Bronchial epithelial cell (primary cell): Measurements from ENCODE around the gene HPCA. TPM values are rescaled to one million over a fixed set of nuclear protein-coding genes. Genes with fewer than 3 reads are reported as not detected.
A peak's percentile ranks its signal among the peaks of the same experiment; 100 is the strongest.

Source experiments
- DNase-seq: peaks from one replicate; pipeline ENCODE4 v3.0.0-alpha.2; 2010; ENCODE audit warnings: low read depth
- FAIRE-seq: peaks from 2 replicates; lab custom pipeline; 2011; peaks lifted over from hg19 to GRCh38; lab: Jason Lieb, UNC
- H3K27me3 ChIP-seq: 2 replicates; pipeline ENCODE4 v1.5.1; 2011; ENCODE audit warnings: low read length; ENCODE audit not compliant: control insufficient read depth, insufficient read depth
- H3K36me3 ChIP-seq: 2 replicates; pipeline ENCODE4 v1.5.1; 2011; ENCODE audit warnings: low read length; ENCODE audit not compliant: control insufficient read depth, insufficient read depth
- H3K4me3 ChIP-seq: 2 replicates; pipeline ENCODE4 v1.5.1; 2011; ENCODE audit warnings: mild to moderate bottlenecking, low read depth, low read length, control low read depth
- CTCF ChIP-seq: IDR thresholded peaks from 2 replicates; pipeline ENCODE4 v1.5.1; 2011; ENCODE audit warnings: mild to moderate bottlenecking, moderate library complexity, low read length, control low read depth, inconsistent platforms; ENCODE audit not compliant: insufficient read depth, severe bottlenecking
- total RNA-seq: library from RNA; depleted of rRNA; stranded (reverse); fragments of >200 nt; gene quantifications from 2 replicates; pipeline ENCODE4 v1.2.1, GENCODE V29; 2014

The HPCA gene
- total RNA-seq, 1 donor from 2014 or later: not detected

GRCh38 chr1:32892368-32893197 lies 6.3 kb downstream of the HPCA start:
- H3K4me3 ChIP-seq: peak overlapping the region; percentile 29
- H3K27me3 ChIP-seq: peaks cover 2% of the 10 kb centered on the region
- peak; percentile 42 for TF ChIP-seq CTCF
- no peak for DNase-seq
- FAIRE-seq: no peak
- peaks cover 7% of the 10 kb centered on the region for H3K36me3 ChIP-seq

GRCh38 chr1:32893198-32894018 lies 7.1 kb downstream of the HPCA start:
- no peak for FAIRE-seq
- Histone ChIP-seq H3K27me3 (peaks cover 2% of the 10 kb centered on the region), H3K4me3 (peak overlapping the region; percentile 29), H3K36me3 (peaks cover 7% of the 10 kb centered on the region)
- no peak for DNase-seq
- peak; percentile 23 for TF ChIP-seq CTCF

GRCh38 chr1:32894019-32894600 lies 7.8 kb downstream of the HPCA start:
- DNase-seq (no peak), FAIRE-seq (no peak)
- Histone ChIP-seq H3K4me3 (no peak overlapping the region), H3K27me3 (peaks cover 2% of the 10 kb centered on the region), H3K36me3 (peaks cover 7% of the 10 kb centered on the region)
- TF ChIP-seq CTCF: no peak

- Histone ChIP-seq H3K4me3 (no peak overlapping the region), H3K27me3 (peaks cover 2% of the 10 kb centered on the region), H3K36me3 (peaks cover 7% of the 10 kb centered on the region)
- DNase-seq (no peak), FAIRE-seq (no peak)
- no peak for TF ChIP-seq CTCF
Measured at GRCh38 chr1:32894681-32895080, 8.4 kb downstream of the HPCA start.

- no peak for FAIRE-seq
- Histone ChIP-seq H3K36me3 (peaks cover 7% of the 10 kb centered on the region), H3K27me3 (peaks cover 2% of the 10 kb centered on the region), H3K4me3 (no peak overlapping the region)
- TF ChIP-seq CTCF: no peak
- DNase-seq: no peak
Measured at GRCh38 chr1:32895325-32896215, 9.3 kb downstream of the HPCA start.
